Epithelial cell of esophagus (primary cell): ENCODE data around the gene UPK3A.

Source experiments
- DNase-seq: peaks from one replicate; pipeline ENCODE4 v3.0.0; 2010; ENCODE audit warnings: low read depth
- H3K4me3 ChIP-seq: 2 replicates; pipeline ENCODE4 v1.5.1; 2011; ENCODE audit warnings: mild to moderate bottlenecking, low read length, control low read depth
- TF ChIP-seq, protein P1 (sequence below): IDR thresholded peaks from 2 replicates; pipeline ENCODE4 v1.5.1; 2011; ENCODE audit warnings: low read depth, mild to moderate bottlenecking, low read length, control low read depth, inconsistent platforms; ENCODE audit not compliant: insufficient read depth; ENCODE audit errors: missing control alignments

The UPK3A gene

GRCh38 chr22:45336971-45337431 is 52.3 kb downstream of the UPK3A start:
- no peak overlapping the region for H3K4me3 ChIP-seq
- no peak for DNase-seq
- TF ChIP-seq, protein P1, sequence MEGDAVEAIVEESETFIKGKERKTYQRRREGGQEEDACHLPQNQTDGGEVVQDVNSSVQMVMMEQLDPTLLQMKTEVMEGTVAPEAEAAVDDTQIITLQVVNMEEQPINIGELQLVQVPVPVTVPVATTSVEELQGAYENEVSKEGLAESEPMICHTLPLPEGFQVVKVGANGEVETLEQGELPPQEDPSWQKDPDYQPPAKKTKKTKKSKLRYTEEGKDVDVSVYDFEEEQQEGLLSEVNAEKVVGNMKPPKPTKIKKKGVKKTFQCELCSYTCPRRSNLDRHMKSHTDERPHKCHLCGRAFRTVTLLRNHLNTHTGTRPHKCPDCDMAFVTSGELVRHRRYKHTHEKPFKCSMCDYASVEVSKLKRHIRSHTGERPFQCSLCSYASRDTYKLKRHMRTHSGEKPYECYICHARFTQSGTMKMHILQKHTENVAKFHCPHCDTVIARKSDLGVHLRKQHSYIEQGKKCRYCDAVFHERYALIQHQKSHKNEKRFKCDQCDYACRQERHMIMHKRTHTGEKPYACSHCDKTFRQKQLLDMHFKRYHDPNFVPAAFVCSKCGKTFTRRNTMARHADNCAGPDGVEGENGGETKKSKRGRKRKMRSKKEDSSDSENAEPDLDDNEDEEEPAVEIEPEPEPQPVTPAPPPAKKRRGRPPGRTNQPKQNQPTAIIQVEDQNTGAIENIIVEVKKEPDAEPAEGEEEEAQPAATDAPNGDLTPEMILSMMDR: no peak

DNA sequence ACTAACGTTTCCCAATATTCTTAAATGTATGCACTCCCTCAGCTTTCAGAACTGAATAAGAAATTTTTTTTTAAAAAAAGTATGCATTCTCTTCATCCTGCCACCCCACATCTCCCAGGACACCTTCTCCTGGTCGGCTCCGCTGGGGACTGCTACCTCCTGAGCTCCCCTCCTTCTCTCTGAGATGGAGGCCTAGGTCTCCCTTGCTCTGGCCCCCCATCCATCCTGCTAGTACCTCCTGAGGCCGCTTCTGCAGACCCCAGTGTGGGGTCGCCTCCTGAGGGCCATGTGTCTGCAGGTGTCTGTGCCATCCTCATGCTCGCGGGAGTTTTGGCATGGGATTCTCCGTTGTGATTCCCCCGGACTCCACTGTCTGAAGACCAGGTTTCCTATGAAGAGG is 52.8 kb downstream of the UPK3A start:
- TF ChIP-seq, protein P1: no peak
- no peak for DNase-seq
- no peak overlapping the region for H3K4me3 ChIP-seq

GRCh38 chr22:45338795-45339194 is 54.0 kb downstream of the UPK3A start:
- TF ChIP-seq, protein P1: no peak
- H3K4me3 ChIP-seq: no peak overlapping the region
- no peak for DNase-seq

GRCh38 chr22:45340323-45340722 is 55.6 kb downstream of the UPK3A start:
- H3K4me3 ChIP-seq: no peak overlapping the region
- DNase-seq: no peak
- TF ChIP-seq, protein P1: no peak

DNA sequence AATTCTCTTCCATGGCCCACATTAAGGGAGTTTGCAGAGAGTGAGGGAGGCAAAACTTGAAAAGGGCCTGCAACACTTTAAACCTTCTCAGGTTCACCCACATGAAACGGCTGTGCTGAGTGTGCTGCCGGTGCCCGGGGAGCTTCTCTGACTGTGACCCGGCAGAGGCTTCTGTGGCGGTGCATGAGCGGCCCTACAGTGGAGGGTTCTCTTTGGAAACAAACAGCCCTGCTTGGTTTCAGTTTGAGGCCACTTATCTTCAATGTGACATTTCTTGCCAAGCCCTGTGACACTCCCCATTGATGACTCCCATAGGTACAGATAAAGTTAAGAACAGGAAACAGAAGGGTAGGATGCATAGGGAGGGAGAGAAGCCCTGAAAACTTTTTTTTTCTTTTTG is 56.7 kb downstream of the UPK3A start:
- TF ChIP-seq, protein P1: no peak
- H3K4me3 ChIP-seq: no peak overlapping the region
- no peak for DNase-seq

- TF ChIP-seq, protein P1: no peak
- no peak for DNase-seq
- no peak overlapping the region for H3K4me3 ChIP-seq
These were observed 58.4 kb downstream of the UPK3A start for GRCh38 chr22:45343143-45343542.

- no peak overlapping the region for H3K4me3 ChIP-seq
- TF ChIP-seq, protein P1: peak; percentile 11
- DNase-seq: no peak
These were observed 59.6 kb downstream of the UPK3A start for GRCh38 chr22:45344334-45344733.
